HCEC 1CT (cell line): Measurements from ENCODE around the gene C1QB.
A peak's percentile ranks its signal among the peaks of the same experiment; 100 is the strongest.

Experiments
- DNase-seq: peaks from one replicate; pipeline ENCODE4 v3.0.0-alpha.2; 2017

C1QB gene

DNA sequence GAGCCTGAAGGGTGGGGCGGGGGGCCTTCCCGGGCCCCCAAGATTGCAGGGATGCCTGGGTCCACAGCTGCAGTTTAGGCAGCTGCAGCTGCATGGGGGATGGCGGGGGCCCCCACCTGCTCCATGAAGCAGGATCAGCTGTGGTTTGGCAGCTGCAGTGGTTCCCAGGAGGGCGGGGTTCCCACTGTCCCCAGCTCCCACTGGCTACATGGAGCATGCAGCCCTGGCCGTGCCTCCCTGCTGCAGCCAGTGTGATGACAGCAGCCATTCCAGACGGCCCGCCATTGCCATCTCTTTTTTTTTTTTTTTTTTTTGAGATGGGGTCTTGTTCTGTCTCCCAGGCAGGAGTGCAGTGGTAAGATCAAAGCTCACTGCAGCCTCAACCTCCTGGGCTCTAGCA lies 17.6 kb upstream of the C1QB start:
- no peak for DNase-seq

GRCh38 chr1:22636353-22636752 lies 16.7 kb upstream of the C1QB start, which contains the start of gene C1QA:
TSS of gene C1QA (plus strand) at chr1:22636628. CDS start at chr1:22637617, 989 bp downstream.
- DNase-seq: no peak

DNA sequence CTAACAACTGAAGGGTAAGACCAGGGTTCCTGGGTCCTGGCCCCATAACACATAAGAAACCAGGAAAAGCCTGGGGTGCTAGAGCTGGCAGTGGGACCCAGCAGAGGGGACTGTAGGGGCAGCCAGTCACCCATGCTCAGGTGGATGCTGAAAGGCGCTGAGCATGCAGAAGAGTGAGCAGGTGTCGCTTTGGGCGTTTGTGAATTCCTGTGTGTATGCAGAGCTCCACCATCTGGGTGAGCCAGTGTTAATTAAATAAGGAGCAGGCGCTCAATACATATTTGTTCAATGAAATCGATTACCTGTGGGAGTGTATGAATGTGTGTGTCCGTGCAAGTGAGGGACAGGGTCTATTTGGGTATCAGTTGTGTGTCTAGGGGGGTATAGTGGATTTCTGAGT lies 16.1 kb upstream of the C1QB start:
- DNase-seq: no peak

DNA sequence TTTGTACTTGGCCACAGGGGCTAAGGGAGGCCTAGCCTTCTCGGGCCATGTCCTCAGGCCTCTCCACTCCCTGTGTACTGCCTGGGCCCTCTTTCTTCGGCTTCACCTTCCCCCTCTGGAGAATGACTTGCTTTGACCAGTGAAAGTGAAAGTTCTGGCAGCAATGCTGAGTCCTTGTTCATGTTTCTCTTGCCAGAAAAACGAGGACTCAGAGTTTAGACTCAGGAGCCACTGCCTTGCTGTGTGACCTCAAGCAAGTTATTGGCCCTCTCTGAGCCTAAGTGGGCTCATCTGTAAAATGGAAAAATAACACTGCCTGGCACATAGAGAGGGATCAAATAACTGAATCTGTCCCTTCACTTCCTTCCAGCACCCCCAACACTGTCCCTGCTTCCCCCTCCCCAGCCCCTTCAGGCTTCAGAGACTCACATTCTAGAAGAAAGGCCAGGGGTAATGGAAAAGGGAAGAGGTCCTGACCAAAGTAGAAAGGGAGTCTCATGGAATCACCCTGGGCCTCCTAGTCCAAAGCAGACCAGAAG lies 15.1 kb upstream of the C1QB start:
- no peak for DNase-seq

- DNase-seq: no peak
Measured at GRCh38 chr1:22638476-22639234, 14.4 kb upstream of the C1QB start.

GRCh38 chr1:22639286-22639685 lies 13.8 kb upstream of the C1QB start:
- peak; percentile 59 for DNase-seq

DNA sequence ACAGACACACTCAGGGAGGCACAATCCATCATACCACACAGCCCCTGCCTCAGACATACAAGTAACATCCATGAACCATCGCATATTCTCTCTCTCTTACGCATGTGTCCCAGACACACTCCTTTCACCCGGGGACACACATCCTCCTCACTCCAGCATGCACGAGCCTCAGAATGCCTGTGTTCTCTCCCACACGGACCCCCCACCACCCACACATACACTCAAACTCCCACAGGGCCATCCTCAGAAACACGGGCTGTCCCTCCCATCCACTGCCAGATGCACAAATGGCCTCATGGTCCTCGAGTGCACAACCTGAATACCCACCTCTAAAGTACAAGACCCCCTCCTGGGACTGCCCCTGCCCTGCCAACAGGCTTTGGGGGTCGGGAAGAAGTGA lies 11.8 kb upstream of the C1QB start:
- DNase-seq: no peak

DNA sequence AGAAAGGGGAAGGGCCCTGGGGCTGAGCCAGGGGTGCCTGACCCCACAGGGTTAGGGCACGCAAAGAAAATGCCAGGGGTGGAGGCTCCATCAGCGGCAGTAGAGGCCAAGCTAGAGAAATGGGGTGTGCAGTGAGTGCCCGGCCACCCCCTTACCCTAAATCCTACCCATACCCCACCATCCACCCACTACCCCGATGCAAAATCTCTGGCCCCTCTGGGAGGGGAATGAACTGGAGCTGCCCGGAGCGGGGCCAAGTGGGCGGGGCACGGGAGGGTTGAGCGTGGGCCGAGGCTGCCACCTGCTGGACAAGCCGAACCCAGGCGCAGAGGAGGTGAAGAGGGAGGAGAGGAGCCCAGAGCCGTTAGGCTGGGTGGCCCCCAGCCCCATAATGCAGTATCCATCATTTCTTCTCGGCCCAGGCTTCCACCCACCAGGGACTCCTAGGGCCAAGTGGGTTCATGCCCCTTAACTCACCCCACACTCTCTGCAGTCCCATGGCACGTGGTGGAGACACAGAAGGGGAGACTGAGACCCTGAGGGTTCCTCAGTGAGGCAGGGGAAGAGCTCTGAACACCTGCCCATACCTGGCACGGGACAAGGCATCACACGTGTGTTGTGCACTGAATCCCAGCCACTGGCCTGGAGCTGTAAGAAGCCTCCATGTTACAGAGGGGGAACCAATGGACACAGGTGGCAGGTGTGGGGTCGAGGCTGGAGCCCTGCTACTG lies 11.0 kb upstream of the C1QB start:
- DNase-seq: no peak

- DNase-seq: no peak
Measured at GRCh38 chr1:22643381-22643780, 9.7 kb upstream of the C1QB start, which contains the start of gene C1QC. TSS of gene C1QC (plus strand) at chr1:22643633. CDS start at chr1:22644024, 391 bp downstream.

- no peak for DNase-seq
Measured at GRCh38 chr1:22643928-22644327, 9.1 kb upstream of the C1QB start.

DNA sequence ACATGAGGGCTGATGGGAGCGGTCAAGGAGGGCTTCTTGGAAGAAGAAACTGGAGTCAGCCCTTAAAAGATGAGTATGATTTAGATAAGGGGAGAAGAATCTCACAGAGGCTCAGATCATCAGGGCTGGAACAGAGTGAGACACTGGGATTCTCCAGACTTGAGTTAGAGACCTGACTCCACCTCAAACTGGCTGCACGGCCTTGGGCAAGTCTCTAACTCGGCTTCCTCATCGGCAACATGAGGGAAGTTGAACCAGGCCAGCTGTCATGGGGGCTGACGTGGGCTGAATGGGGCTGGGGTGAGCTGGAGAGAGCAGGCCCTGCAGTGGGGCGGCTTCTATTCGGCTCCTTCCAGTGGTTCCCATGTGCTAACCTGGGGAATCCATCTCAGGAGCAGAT lies 7.1 kb upstream of the C1QB start:
- DNase-seq: no peak

- no peak for DNase-seq
Measured at GRCh38 chr1:22646384-22646783, 6.7 kb upstream of the C1QB start.

- DNase-seq: no peak
Measured at GRCh38 chr1:22650089-22650693, 2.8 kb upstream of the C1QB start.

GRCh38 chr1:22651941-22652856 lies 837 bp upstream of the C1QB start:
- DNase-seq: no peak

DNA sequence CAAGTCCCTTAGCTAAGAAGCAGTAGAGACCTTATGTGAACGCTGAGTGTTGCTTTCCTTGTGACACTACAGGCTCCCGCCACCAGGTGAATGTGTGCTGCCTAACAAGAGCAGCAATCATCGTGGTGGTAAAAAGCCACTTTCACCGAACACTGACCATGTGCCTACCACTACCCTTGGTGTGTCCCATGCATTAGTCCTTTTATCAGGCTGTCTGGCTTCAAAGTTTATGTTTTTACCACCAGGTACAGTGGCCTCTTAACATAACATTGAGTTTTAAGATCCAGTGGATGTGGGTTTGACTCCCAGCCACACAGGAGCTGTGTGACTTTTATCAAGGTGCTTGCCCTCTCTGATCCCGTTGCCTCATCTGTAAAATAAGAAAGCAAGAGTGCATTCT lies 1.7 kb downstream of the C1QB start:
- no peak for DNase-seq

- no peak for DNase-seq
Measured at GRCh38 chr1:22658385-22659163, 5.5 kb downstream of the C1QB start.

DNA sequence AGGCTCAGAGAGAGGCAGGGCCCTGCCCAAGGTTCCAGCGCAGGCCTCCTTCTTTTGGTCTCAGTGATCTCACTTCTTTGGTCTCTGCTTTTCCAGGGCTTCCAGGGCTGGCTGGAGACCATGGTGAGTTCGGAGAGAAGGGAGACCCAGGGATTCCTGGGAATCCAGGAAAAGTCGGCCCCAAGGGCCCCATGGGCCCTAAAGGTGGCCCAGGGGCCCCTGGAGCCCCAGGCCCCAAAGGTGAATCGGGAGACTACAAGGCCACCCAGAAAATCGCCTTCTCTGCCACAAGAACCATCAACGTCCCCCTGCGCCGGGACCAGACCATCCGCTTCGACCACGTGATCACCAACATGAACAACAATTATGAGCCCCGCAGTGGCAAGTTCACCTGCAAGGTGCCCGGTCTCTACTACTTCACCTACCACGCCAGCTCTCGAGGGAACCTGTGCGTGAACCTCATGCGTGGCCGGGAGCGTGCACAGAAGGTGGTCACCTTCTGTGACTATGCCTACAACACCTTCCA lies 7.7 kb downstream of the C1QB start:
- no peak for DNase-seq

DNA sequence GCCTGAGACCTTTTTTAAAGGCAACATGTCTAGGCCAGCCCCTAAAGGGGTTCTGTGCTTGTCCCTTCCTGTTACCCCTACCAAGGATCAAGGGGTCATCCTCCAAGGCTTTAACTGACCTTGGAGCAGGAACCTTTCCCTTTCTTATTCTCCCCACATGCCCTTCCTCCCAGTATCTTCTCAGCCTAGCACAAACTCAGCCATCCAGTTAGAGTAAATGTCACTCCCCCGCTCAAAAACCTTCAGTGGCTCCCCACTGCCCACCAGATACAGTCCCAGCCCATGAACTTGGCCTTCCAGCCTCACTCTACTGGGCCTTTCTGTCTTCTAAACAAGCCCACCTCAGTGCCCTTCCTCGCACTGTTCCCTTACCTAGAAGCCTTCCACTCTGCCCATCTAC lies 8.8 kb downstream of the C1QB start:
- DNase-seq: no peak

- no peak for DNase-seq
Measured at GRCh38 chr1:22662318-22662717, 9.3 kb downstream of the C1QB start.

DNA sequence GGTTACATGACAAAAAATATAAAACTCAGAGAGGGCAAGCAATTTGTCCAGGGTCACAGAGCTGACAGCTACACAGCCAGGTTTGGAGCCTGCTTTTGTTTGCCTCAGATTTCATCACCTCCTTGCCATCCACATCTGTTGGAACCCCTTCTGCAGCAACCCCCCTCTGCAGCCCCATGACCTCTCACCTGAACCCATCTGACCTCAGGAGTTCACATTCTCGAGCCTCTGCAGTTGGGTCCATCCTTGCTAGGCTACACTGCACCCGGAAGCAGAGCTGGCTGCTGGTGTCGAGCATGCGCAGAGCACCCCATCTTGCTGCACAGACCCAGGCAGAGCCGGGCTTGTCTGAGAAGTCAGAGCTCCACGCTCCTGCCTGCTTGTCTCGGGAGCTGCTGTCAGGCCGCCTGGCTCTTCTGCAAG lies 10.0 kb downstream of the C1QB start:
- no peak for DNase-seq

DNA sequence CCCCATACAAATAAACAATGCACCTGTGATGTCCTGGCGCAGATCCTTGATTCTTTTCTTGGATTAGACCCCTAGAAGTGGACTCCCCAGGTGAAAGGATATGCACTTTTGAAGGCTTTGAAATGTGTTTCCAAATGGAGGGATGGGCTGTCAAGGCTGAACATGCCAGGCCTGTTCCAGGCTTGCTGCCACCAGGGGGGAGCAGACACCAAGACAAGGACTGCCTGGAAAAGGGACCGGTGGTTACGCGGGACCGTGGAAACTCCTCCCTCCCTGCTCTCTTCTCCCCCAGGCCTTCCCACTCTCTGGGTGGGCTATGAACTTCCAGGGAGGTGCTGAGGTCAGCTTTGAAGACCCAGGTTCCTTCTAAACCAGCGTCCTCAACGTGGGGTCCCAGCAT lies 12.7 kb downstream of the C1QB start:
- DNase-seq: no peak
